IPS-NIHi11 (cell line): ENCODE measurements around the gene PPM1A.

Source experiments
- DNase-seq: peaks from one replicate; pipeline ENCODE4 v3.0.0; 2012; ENCODE audit warnings: mixed read lengths, low spot score

Gene PPM1A

GRCh38 chr14:60323199-60323896 is 74.3 kb downstream of the PPM1A start:
- DNase-seq: no peak

- DNase-seq: no peak
Observed at GRCh38 chr14:60324837-60325236, 75.8 kb downstream of the PPM1A start.

GRCh38 chr14:60326274-60326673 is 77.3 kb downstream of the PPM1A start:
- DNase-seq: no peak

GRCh38 chr14:60327447-60328331 is 78.7 kb downstream of the PPM1A start:
- peak; percentile 46 for DNase-seq

- DNase-seq: peak; percentile 44
Observed at GRCh38 chr14:60328583-60328982, 79.6 kb downstream of the PPM1A start.

- no peak for DNase-seq
Observed at GRCh38 chr14:60329274-60329673, 80.3 kb downstream of the PPM1A start.

- DNase-seq: peak; percentile 77
Observed at GRCh38 chr14:60331201-60332045, 82.4 kb downstream of the PPM1A start.

- no peak for DNase-seq
Observed at GRCh38 chr14:60332046-60332399, 83.0 kb downstream of the PPM1A start.

- DNase-seq: no peak
Observed at GRCh38 chr14:60332869-60333268, 83.8 kb downstream of the PPM1A start.

- no peak for DNase-seq
Observed at GRCh38 chr14:60339571-60339970, 90.5 kb downstream of the PPM1A start.

GRCh38 chr14:60343571-60344071 is 94.6 kb downstream of the PPM1A start:
- no peak for DNase-seq

- no peak for DNase-seq
Observed at GRCh38 chr14:60344751-60345150, 95.7 kb downstream of the PPM1A start.

- no peak for DNase-seq
Observed at GRCh38 chr14:60346706-60347105, 97.7 kb downstream of the PPM1A start.

- DNase-seq: no peak
Observed at GRCh38 chr14:60348211-60348610, 99.2 kb downstream of the PPM1A start.
